HEK293T (cell line): ENCODE measurements around the gene KIF25.

ENCODE experiments used
- BHLHE40 ChIP-seq: fragments of 450-650 bp; IDR thresholded peaks from 2 replicates; pipeline ENCODE4 v1.6.1; 2016; ENCODE audit warnings: mild to moderate bottlenecking, moderate library complexity, borderline replicate concordance
- CTBP1 ChIP-seq: fragments of 450-650 bp; IDR thresholded peaks from 2 replicates; pipeline ENCODE4 v1.6.1; 2016; ENCODE audit warnings: borderline replicate concordance
- FOXM1 ChIP-seq: fragments of 450-650 bp; IDR thresholded peaks from 2 replicates; pipeline ENCODE4 v1.6.1; 2017; ENCODE audit warnings: mild to moderate bottlenecking, borderline replicate concordance
- L3MBTL2 ChIP-seq: fragments of 450-650 bp; conservative IDR thresholded peaks from 2 replicates; pipeline ENCODE4 v1.6.1; 2016; ENCODE audit warnings: mild to moderate bottlenecking
- SUZ12 ChIP-seq: fragments of 450-650 bp; IDR thresholded peaks from 2 replicates; pipeline ENCODE4 v1.6.1; 2016; ENCODE audit warnings: mild to moderate bottlenecking
- TARDBP ChIP-seq: fragments of 450-650 bp; IDR thresholded peaks from 2 replicates; pipeline ENCODE4 v1.6.1; 2016
- ZNF384 ChIP-seq: fragments of 450-650 bp; IDR thresholded peaks from 2 replicates; pipeline ENCODE4 v1.6.1; 2016
- TF ChIP-seq, protein P1 (sequence below): fragments of 450-650 bp; IDR thresholded peaks from 2 replicates; pipeline ENCODE4 v1.6.1; 2016

DNA sequence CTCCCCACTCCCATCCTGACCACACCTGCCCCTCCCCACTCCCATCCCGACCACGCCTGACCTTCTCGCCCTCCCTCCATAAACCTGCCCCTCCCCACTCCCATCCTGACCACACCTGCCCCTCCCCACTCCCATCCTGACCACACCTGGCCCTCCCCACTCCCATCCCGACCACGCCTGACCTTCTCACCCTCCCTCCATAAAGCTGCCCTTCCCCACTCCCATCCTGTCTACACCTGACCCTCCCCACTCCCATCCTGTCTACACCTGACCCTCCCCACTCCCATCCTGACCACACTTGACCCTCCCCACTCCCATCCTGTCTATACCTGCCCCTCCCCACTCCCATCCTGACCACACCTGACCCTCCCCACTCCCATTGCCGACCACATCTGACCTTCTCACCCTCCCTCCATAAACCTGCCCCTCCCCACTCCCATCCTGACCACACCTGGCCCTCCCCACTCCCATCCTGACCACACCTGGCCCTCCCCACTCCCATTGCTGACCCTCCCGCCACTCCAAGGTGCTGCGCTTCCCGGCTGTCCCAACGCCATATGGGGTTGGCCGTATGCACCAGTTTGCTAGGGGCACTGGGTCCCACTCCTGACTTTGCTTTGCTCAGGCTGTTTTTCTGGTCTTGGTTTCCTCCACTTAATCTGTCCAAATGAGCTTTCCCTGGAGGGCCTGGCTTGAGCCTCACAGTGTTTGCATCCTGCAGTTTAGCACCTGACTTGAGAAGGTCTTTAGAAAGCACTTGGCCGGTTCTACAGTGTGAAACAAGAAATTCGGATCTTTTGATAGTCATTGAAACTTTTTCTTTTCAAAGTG, 2.9 kb downstream of the KIF25 start:
- TF ChIP-seq L3MBTL2 = no peak
- TF ChIP-seq CTBP1 = no peak
- no peak for TF ChIP-seq ZNF384
- TF ChIP-seq TARDBP = no peak
- TF ChIP-seq, protein P1, sequence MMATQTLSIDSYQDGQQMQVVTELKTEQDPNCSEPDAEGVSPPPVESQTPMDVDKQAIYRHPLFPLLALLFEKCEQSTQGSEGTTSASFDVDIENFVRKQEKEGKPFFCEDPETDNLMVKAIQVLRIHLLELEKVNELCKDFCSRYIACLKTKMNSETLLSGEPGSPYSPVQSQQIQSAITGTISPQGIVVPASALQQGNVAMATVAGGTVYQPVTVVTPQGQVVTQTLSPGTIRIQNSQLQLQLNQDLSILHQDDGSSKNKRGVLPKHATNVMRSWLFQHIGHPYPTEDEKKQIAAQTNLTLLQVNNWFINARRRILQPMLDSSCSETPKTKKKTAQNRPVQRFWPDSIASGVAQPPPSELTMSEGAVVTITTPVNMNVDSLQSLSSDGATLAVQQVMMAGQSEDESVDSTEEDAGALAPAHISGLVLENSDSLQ = no peak
- no peak for TF ChIP-seq FOXM1
- TF ChIP-seq BHLHE40 = no peak
- no peak for TF ChIP-seq SUZ12
